ENCODE data around the gene CD200.

The CD200 gene

GRCh38 chr3:112339134-112339533, 6.2 kb downstream of the CD200 start:
- no peak for DNase-seq
- TF ChIP-seq POLR2A (IDR thresholded peaks at IDR 0.05; ENCODE audit: low read length) (no peak), GATA1 (IDR thresholded peaks at IDR 0.05; ENCODE audit: low read depth, low read length) (no peak)

- no peak for DNase-seq
- TF ChIP-seq POLR2A (IDR thresholded peaks at IDR 0.05; ENCODE audit: low read length) (no peak), GATA1 (IDR thresholded peaks at IDR 0.05; ENCODE audit: low read depth, low read length) (no peak)
Measured at GRCh38 chr3:112339609-112340008, 6.7 kb downstream of the CD200 start.

GRCh38 chr3:112341386-112341785, 8.4 kb downstream of the CD200 start:
- DNase-seq: no peak
- TF ChIP-seq POLR2A (IDR thresholded peaks at IDR 0.05; ENCODE audit: low read length): no peak
- TF ChIP-seq GATA1 (IDR thresholded peaks at IDR 0.05; ENCODE audit: low read depth, low read length): no peak

- no peak for DNase-seq
- TF ChIP-seq POLR2A (IDR thresholded peaks at IDR 0.05; ENCODE audit: low read length) (no peak), GATA1 (IDR thresholded peaks at IDR 0.05; ENCODE audit: low read depth, low read length) (no peak)
Measured at GRCh38 chr3:112345681-112346080, 12.7 kb downstream of the CD200 start.

GRCh38 chr3:112346491-112347122, 13.7 kb downstream of the CD200 start:
- TF ChIP-seq POLR2A (IDR thresholded peaks at IDR 0.05; ENCODE audit: low read length): no peak
- no peak for TF ChIP-seq GATA1 (IDR thresholded peaks at IDR 0.05; ENCODE audit: low read depth, low read length)
- no peak for DNase-seq

GRCh38 chr3:112348943-112349342, 16.0 kb downstream of the CD200 start:
- no peak for DNase-seq
- TF ChIP-seq GATA1 (IDR thresholded peaks at IDR 0.05; ENCODE audit: low read depth, low read length) (no peak), POLR2A (IDR thresholded peaks at IDR 0.05; ENCODE audit: low read length) (no peak)

GRCh38 chr3:112349557-112349956, 16.6 kb downstream of the CD200 start:
- DNase-seq: no peak
- TF ChIP-seq GATA1 (IDR thresholded peaks at IDR 0.05; ENCODE audit: low read depth, low read length): no peak
- TF ChIP-seq POLR2A (IDR thresholded peaks at IDR 0.05; ENCODE audit: low read length): no peak

GRCh38 chr3:112350018-112350810, 17.3 kb downstream of the CD200 start:
- DNase-seq: no peak

GRCh38 chr3:112351036-112351435, 18.1 kb downstream of the CD200 start:
- no peak for DNase-seq
- TF ChIP-seq POLR2A (IDR thresholded peaks at IDR 0.05; ENCODE audit: low read length) (no peak), GATA1 (IDR thresholded peaks at IDR 0.05; ENCODE audit: low read depth, low read length) (no peak)

More at GRCh38 chr3:112350018-112350810, 17.3 kb downstream of the CD200 start:
- TF ChIP-seq POLR2A (IDR thresholded peaks at IDR 0.05; ENCODE audit: low read length) (no peak), GATA1 (IDR thresholded peaks at IDR 0.05; ENCODE audit: low read depth, low read length) (no peak)

- no peak for DNase-seq
- TF ChIP-seq POLR2A (IDR thresholded peaks at IDR 0.05; ENCODE audit: low read length) (no peak), GATA1 (IDR thresholded peaks at IDR 0.05; ENCODE audit: low read depth, low read length) (no peak)
Measured at GRCh38 chr3:112351823-112352222, 18.9 kb downstream of the CD200 start.

GRCh38 chr3:112352720-112353119, 19.8 kb downstream of the CD200 start:
- TF ChIP-seq GATA1 (IDR thresholded peaks at IDR 0.05; ENCODE audit: low read depth, low read length) (no peak), POLR2A (IDR thresholded peaks at IDR 0.05; ENCODE audit: low read length) (no peak)
- DNase-seq: no peak

- DNase-seq: no peak
- TF ChIP-seq POLR2A (IDR thresholded peaks at IDR 0.05; ENCODE audit: low read length): no peak
- no peak for TF ChIP-seq GATA1 (IDR thresholded peaks at IDR 0.05; ENCODE audit: low read depth, low read length)
Measured at GRCh38 chr3:112353365-112353764, 20.4 kb downstream of the CD200 start.

- no peak for TF ChIP-seq GATA1 (IDR thresholded peaks at IDR 0.05; ENCODE audit: low read depth, low read length)
- TF ChIP-seq POLR2A (IDR thresholded peaks at IDR 0.05; ENCODE audit: low read length): no peak
- no peak for DNase-seq
Measured at GRCh38 chr3:112354642-112355306, 21.8 kb downstream of the CD200 start.

- no peak for TF ChIP-seq GATA1 (IDR thresholded peaks at IDR 0.05; ENCODE audit: low read depth, low read length)
- TF ChIP-seq POLR2A (IDR thresholded peaks at IDR 0.05; ENCODE audit: low read length): no peak
- DNase-seq: no peak
Measured at GRCh38 chr3:112355307-112355687, 22.3 kb downstream of the CD200 start.
